Ishikawa (cell line): ENCODE data around the gene SSH2.

Experiments used
- CEBPB ChIP-seq: IDR thresholded peaks from 2 replicates; pipeline ENCODE4 v1.6.1; 2012
- CREB1 ChIP-seq: IDR thresholded peaks from 2 replicates; pipeline ENCODE4 v1.6.1; 2012; ENCODE audit warnings: low read depth
- EGR1 ChIP-seq: IDR thresholded peaks from 2 replicates; pipeline ENCODE4 v1.6.1; 2012
- EP300 ChIP-seq: IDR thresholded peaks from 2 replicates; pipeline ENCODE4 v1.6.1; 2012; ENCODE audit warnings: borderline replicate concordance
- FOXM1 ChIP-seq: IDR thresholded peaks from 2 replicates; pipeline ENCODE4 v1.6.1; 2012; ENCODE audit warnings: low read depth, borderline replicate concordance
- MAX ChIP-seq: IDR thresholded peaks from 2 replicates; pipeline ENCODE4 v1.6.1; 2012
- NFIC ChIP-seq: IDR thresholded peaks from 2 replicates; pipeline ENCODE4 v1.6.1; 2012
- RAD21 ChIP-seq: IDR thresholded peaks from 2 replicates; pipeline ENCODE4 v1.6.1; 2012; ENCODE audit warnings: low read depth
- REST ChIP-seq: IDR thresholded peaks from 2 replicates; pipeline ENCODE4 v1.6.1; 2012; ENCODE audit warnings: low read depth, mild to moderate bottlenecking
- TAF1 ChIP-seq: IDR thresholded peaks from 2 replicates; pipeline ENCODE4 v1.6.1; 2012; ENCODE audit warnings: low read depth, mild to moderate bottlenecking
- TCF12 ChIP-seq: IDR thresholded peaks from 2 replicates; pipeline ENCODE4 v1.6.1; 2012; ENCODE audit warnings: low read depth
- TEAD4 ChIP-seq: IDR thresholded peaks from 2 replicates; pipeline ENCODE4 v1.6.1; 2012
- USF1 ChIP-seq: IDR thresholded peaks from 2 replicates; pipeline ENCODE4 v1.6.1; 2012
- YY1 ChIP-seq: IDR thresholded peaks from 2 replicates; pipeline ENCODE4 v1.6.1; 2012; ENCODE audit warnings: low read depth
- ZBTB7A ChIP-seq: IDR thresholded peaks from 2 replicates; pipeline ENCODE4 v1.6.1; 2012; ENCODE audit warnings: low read depth

Gene SSH2

GRCh38 chr17:29595943-29596774, 333.9 kb downstream of the SSH2 start:
- TF ChIP-seq REST (no peak), EGR1 (no peak), TAF1 (no peak), YY1 (no peak), NFIC (no peak), RAD21 (no peak), CREB1 (no peak), CEBPB (no peak)

GRCh38 chr17:29595107-29595942, 334.7 kb downstream of the SSH2 start:
- TF ChIP-seq CEBPB: no peak
- no peak for TF ChIP-seq REST
- no peak for TF ChIP-seq USF1

- TF ChIP-seq ZBTB7A (no peak), CREB1 (no peak), USF1 (no peak), RAD21 (no peak), TAF1 (no peak), EP300 (no peak), TCF12 (no peak), MAX (no peak), TEAD4 (no peak), FOXM1 (no peak), EGR1 (no peak), YY1 (no peak), NFIC (no peak), REST (no peak), CEBPB (no peak)
Observed at GRCh38 chr17:29594519-29595090, 335.4 kb downstream of the SSH2 start.

- TF ChIP-seq MAX: peak; percentile 43
- peak; percentile 92 for TF ChIP-seq REST
- no peak for TF ChIP-seq FOXM1
- no peak for TF ChIP-seq USF1
- no peak for TF ChIP-seq CREB1
- TF ChIP-seq TCF12: no peak
- no peak for TF ChIP-seq YY1
- no peak for TF ChIP-seq TEAD4
- TF ChIP-seq ZBTB7A: peak; percentile 92
- no peak for TF ChIP-seq EGR1
- TF ChIP-seq TAF1: no peak
- peak; percentile 44 for TF ChIP-seq RAD21
- no peak for TF ChIP-seq EP300
Observed at GRCh38 chr17:29593591-29594518, 336.2 kb downstream of the SSH2 start.
